ENCODE measurements around the gene TF. TPM values are rescaled to one million over a fixed set of nuclear protein-coding genes. Genes with fewer than 3 reads are reported as not detected.
"Not testable (repeated sequence)": the region's sequence is repeated elsewhere in the genome, so short reads cannot be mapped to it uniquely, and the experiment has no call there.

Gene TF
- total RNA-seq, 1 donor from 2014 or later: 3.9 TPM

DNA sequence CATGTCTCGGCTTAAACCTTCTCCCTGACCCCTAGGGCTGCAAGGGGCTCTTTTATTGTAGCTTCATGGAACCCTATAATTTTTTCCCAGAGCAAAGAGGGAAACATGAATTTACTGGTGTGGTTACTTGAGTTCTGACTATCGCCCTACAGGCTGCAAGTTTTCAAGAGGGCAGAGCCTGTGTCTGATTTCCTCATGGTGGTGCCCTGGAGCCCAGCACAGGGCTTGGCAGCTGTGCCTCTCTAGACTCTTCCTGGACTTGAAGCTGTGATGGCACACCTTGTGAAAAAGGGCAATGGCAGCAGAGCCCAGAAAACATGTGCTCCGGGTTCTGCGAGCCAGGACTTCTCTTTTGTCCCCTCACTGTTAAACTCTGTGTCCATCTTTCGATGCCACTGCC, 34.2 kb upstream of the TF start:
- no peaks in the 10 kb centered on the region for H3K9me3 Mint-ChIP-seq (ENCODE audit: unreplicated experiment)
- H3K4me3 Mint-ChIP-seq (ENCODE audit: unreplicated experiment): no peak overlapping the region
- TF ChIP-seq, protein P1, sequence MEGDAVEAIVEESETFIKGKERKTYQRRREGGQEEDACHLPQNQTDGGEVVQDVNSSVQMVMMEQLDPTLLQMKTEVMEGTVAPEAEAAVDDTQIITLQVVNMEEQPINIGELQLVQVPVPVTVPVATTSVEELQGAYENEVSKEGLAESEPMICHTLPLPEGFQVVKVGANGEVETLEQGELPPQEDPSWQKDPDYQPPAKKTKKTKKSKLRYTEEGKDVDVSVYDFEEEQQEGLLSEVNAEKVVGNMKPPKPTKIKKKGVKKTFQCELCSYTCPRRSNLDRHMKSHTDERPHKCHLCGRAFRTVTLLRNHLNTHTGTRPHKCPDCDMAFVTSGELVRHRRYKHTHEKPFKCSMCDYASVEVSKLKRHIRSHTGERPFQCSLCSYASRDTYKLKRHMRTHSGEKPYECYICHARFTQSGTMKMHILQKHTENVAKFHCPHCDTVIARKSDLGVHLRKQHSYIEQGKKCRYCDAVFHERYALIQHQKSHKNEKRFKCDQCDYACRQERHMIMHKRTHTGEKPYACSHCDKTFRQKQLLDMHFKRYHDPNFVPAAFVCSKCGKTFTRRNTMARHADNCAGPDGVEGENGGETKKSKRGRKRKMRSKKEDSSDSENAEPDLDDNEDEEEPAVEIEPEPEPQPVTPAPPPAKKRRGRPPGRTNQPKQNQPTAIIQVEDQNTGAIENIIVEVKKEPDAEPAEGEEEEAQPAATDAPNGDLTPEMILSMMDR (IDR thresholded peaks at IDR 0.05; ENCODE audit: unreplicated experiment): no peak
- no peaks in the 10 kb centered on the region for H3K4me1 Mint-ChIP-seq (ENCODE audit: unreplicated experiment)
- H3K36me3 Mint-ChIP-seq (ENCODE audit: low read depth, unreplicated experiment): no peaks in the 10 kb centered on the region
- DNase-seq (ENCODE audit: low spot score): no peak
- H3K27ac Mint-ChIP-seq (ENCODE audit: unreplicated experiment): no peak overlapping the region
- H3K27me3 Mint-ChIP-seq (ENCODE audit: unreplicated experiment): peaks cover 4% of the 10 kb centered on the region

DNA sequence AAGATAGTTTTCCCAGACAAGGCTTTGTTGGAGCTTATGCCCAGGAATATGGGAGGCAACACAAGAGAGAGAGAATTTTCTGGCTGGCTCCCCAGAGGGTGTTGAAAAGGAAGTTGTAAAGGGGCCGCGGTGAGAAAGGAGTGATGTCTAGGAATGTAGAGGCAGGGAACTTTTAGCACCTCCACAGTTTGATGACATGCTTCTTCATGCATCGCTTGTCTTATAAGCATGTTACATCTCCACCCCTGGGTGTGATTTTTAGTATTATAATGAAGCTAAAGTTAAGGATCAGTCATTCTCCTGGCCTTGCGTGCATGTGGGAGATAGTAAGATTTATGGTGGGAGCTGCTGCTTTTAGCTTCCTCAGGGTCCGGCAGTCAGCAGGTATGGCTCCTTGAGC, 32.8 kb upstream of the TF start:
- Mint-ChIP-seq H3K27ac (ENCODE audit: unreplicated experiment) (no peak overlapping the region), H3K9me3 (ENCODE audit: unreplicated experiment) (no peaks in the 10 kb centered on the region), H3K36me3 (ENCODE audit: low read depth, unreplicated experiment) (no peaks in the 10 kb centered on the region), H3K4me3 (ENCODE audit: unreplicated experiment) (no peak overlapping the region), H3K27me3 (ENCODE audit: unreplicated experiment) (peaks cover 4% of the 10 kb centered on the region), H3K4me1 (ENCODE audit: unreplicated experiment) (no peaks in the 10 kb centered on the region)
- TF ChIP-seq, protein P1 (IDR thresholded peaks at IDR 0.05; ENCODE audit: unreplicated experiment): no peak
- no peak for DNase-seq (ENCODE audit: low spot score)

DNA sequence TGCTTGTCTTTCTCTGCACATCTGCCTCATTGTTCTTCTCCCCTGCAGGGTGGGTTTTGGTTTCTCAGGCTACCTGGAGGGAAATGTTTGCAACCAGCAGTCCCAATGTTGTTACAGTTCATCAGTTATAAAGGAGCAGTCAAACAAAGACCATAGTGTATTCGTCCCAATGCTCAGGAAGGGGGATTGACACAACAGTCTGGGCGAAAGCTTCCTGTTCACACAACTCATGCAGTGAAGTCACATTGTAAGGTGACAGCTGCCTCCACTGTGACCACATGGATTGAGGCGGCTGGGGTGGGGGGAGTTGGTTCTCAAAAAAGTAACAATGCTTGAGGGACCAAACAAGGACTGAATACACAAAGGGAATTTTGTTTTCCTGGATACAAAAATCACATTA, 28.8 kb upstream of the TF start:
- TF ChIP-seq, protein P1 (IDR thresholded peaks at IDR 0.05; ENCODE audit: unreplicated experiment): no peak
- Mint-ChIP-seq H3K4me1 (ENCODE audit: unreplicated experiment) (no peaks in the 10 kb centered on the region), H3K27ac (ENCODE audit: unreplicated experiment) (no peak overlapping the region), H3K27me3 (ENCODE audit: unreplicated experiment) (no peaks in the 10 kb centered on the region), H3K4me3 (ENCODE audit: unreplicated experiment) (no peak overlapping the region), H3K9me3 (ENCODE audit: unreplicated experiment) (no peaks in the 10 kb centered on the region), H3K36me3 (ENCODE audit: low read depth, unreplicated experiment) (no peaks in the 10 kb centered on the region)
- DNase-seq (ENCODE audit: low spot score): no peak

DNA sequence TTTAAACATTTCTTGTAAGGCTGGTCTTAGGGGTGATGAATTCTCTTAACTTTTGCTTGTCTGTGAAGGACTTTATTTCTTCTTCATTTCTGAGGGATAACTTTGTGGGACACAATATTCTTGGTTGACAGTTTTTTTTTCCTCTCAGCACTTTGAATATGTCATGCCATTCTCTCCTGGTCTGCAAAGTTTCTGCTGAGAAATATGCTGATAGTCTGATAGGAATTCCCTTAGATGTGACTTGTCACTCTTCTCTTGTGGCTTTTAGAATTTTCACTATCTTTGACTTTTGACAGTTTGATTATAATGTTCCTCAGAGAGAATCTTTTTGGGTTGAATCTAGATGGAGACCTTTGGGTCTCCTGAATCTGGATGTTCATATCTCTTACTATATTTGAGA, 23.3 kb upstream of the TF start:
- TF ChIP-seq, protein P1 (IDR thresholded peaks at IDR 0.05; ENCODE audit: unreplicated experiment): no peak
- no peaks in the 10 kb centered on the region for H3K27me3 Mint-ChIP-seq (ENCODE audit: unreplicated experiment)
- H3K4me3 Mint-ChIP-seq (ENCODE audit: unreplicated experiment): no peak overlapping the region
- H3K36me3 Mint-ChIP-seq (ENCODE audit: low read depth, unreplicated experiment): no peaks in the 10 kb centered on the region
- no peak for DNase-seq (ENCODE audit: low spot score)
- no peaks in the 10 kb centered on the region for H3K9me3 Mint-ChIP-seq (ENCODE audit: unreplicated experiment)
- no peaks in the 10 kb centered on the region for H3K4me1 Mint-ChIP-seq (ENCODE audit: unreplicated experiment)
- no peak overlapping the region for H3K27ac Mint-ChIP-seq (ENCODE audit: unreplicated experiment)

DNA sequence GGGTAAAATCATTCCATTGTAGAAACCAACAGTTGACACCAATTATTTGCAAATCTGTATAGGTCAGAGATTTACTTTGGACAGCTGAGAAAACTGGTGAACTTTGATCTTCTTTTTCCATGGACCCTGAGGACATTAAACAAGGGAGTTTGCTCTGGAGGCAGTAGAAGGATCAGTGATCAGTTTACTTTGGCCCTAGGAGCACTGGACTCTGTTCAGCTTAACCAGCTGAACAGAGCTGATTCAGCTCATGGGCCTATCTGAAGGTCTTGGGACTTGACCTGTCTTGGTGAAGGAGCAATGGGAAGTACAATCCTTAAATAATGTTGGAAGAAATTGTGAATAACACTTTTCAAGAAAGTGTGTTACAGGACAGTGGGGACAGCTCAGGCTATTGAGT, 15.2 kb upstream of the TF start:
- no peak for DNase-seq (ENCODE audit: low spot score)
- Mint-ChIP-seq H3K4me1 (ENCODE audit: unreplicated experiment) (no peaks in the 10 kb centered on the region), H3K27ac (ENCODE audit: unreplicated experiment) (no peak overlapping the region), H3K4me3 (ENCODE audit: unreplicated experiment) (no peak overlapping the region), H3K27me3 (ENCODE audit: unreplicated experiment) (no peaks in the 10 kb centered on the region), H3K9me3 (ENCODE audit: unreplicated experiment) (peaks cover 7% of the 10 kb centered on the region), H3K36me3 (ENCODE audit: low read depth, unreplicated experiment) (peaks cover 6% of the 10 kb centered on the region)
- TF ChIP-seq, protein P1 (IDR thresholded peaks at IDR 0.05; ENCODE audit: unreplicated experiment): no peak

DNA sequence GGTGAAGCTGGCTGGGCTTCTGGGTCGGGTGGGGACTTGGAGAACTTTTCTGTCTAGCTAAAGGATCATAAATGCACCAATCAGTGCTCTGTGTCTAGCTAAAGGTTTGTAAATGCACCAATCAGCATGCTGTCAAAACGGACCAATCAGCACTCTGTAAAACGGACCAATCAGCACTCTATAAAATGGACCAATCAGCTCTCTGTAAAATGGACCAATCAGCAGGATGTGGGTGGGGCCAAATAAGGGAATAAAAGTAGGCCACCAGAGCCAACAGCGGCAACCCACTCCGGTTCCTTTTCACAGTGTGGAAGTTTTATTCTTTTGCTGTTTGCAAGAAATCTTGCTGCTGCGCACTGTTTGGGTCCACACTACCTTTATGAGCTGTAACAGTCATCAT, 14.0 kb upstream of the TF start:
- not testable (repeated sequence) for H3K27me3 Mint-ChIP-seq (ENCODE audit: unreplicated experiment); H3K4me1 Mint-ChIP-seq (ENCODE audit: unreplicated experiment); H3K9me3 Mint-ChIP-seq (ENCODE audit: unreplicated experiment); H3K4me3 Mint-ChIP-seq (ENCODE audit: unreplicated experiment); DNase-seq (ENCODE audit: low spot score); H3K36me3 Mint-ChIP-seq (ENCODE audit: low read depth, unreplicated experiment); H3K27ac Mint-ChIP-seq (ENCODE audit: unreplicated experiment)

Data from endothelial cell (in vitro differentiated cells).